Peyer's patch (tissue), 4 donors: ENCODE data around the gene PRND. TPM values are rescaled to one million over a fixed set of nuclear protein-coding genes. Genes with fewer than 3 reads are reported as not detected.
A peak's percentile ranks its signal among the peaks of the same experiment; 100 is the strongest.

ENCODE experiments used
- DNase-seq, 3 donors: peaks; one replicate each; pipeline ENCODE4 v3.0.0-alpha.2; 2017 to 2019
- H3K27ac ChIP-seq, 4 donors: fragments of 200-600 bp; sonication (generic); one replicate each; pipeline ENCODE4 v1.5.1; 2016 to 2019
- H3K27me3 ChIP-seq, 2 donors: fragments of 200-600 bp; sonication (generic); one replicate each; pipeline ENCODE4 v1.5.1; 2019
- H3K36me3 ChIP-seq, 3 donors: fragments of 200-600 bp; sonication (generic); one replicate each; pipeline ENCODE4 v1.5.1; 2016 to 2019
- H3K4me1 ChIP-seq, 4 donors: fragments of 200-600 bp; sonication (generic); one replicate each; pipeline ENCODE4 v1.5.1; 2016 to 2019
- H3K4me3 ChIP-seq, 4 donors: fragments of 200-600 bp; sonication (generic); 1 replicate in 3 of 4; 2 replicates in 1 of 4; pipeline ENCODE4 v1.5.1; 2016 to 2019; ENCODE audit warnings: mild to moderate bottlenecking in 1 of 4
- H3K9me3 ChIP-seq, 4 donors: fragments of 200-600 bp; sonication (generic); one replicate each; pipeline ENCODE4 v1.5.1; 2016 to 2019; ENCODE audit warnings: mild to moderate bottlenecking in 1 of 4
- CTCF ChIP-seq, 6 experiments: fragments of 450-650 bp in 4 of 6; fragments of 200-600 bp in 2 of 6; sonication (generic) in 1 of 6; IDR thresholded peaks; one replicate each; pipeline ENCODE4 v1.5.1; 2017 to 2019; ENCODE audit warnings: antibody characterized with exemption in 6 of 6, mild to moderate bottlenecking in 3 of 6, moderate library complexity in 1 of 6
- POLR2A ChIP-seq, 2 donors: fragments of 450-650 bp; IDR thresholded peaks; one replicate each; pipeline ENCODE4 v1.5.1; 2017; ENCODE audit warnings: antibody characterized with exemption in 2 of 2, mild to moderate bottlenecking in 2 of 2, moderate library complexity in 2 of 2
- total RNA-seq, 4 donors: library from RNA; depleted of rRNA; stranded (reverse); fragments of >200 nt; gene quantifications; one replicate each; pipeline ENCODE4 v1.1.0, GENCODE V29; 2016

The PRND gene
- total RNA-seq, 4 donors from 2014 or later = not detected

GRCh38 chr20:4714818-4715217 is 6.9 kb upstream of the PRND start:
- Histone ChIP-seq H3K4me1 (peaks cover 0 to under 1% (median 0%) of the 10 kb centered on the region in 4 donors), H3K36me3 (no peaks in the 10 kb centered on the region), H3K27ac (no peak overlapping the region), H3K4me3 (no peak overlapping the region), H3K27me3 (no peaks in the 10 kb centered on the region), H3K9me3 (no peaks in the 10 kb centered on the region)
- TF ChIP-seq CTCF (IDR thresholded peaks at IDR 0.05) = no peak
- no peak for TF ChIP-seq POLR2A (IDR thresholded peaks at IDR 0.05)
- no peak for DNase-seq

- H3K27ac ChIP-seq = no peak overlapping the region
- TF ChIP-seq CTCF (IDR thresholded peaks at IDR 0.05) = no peak
- no peak for TF ChIP-seq POLR2A (IDR thresholded peaks at IDR 0.05)
- H3K27me3 ChIP-seq = no peaks in the 10 kb centered on the region
- no peaks in the 10 kb centered on the region for H3K36me3 ChIP-seq
- peaks cover 0 to 9% (median 2%) of the 10 kb centered on the region in 4 donors for H3K4me1 ChIP-seq
- H3K9me3 ChIP-seq = no peaks in the 10 kb centered on the region
- no peak for DNase-seq
- no peak overlapping the region for H3K4me3 ChIP-seq
Observed at GRCh38 chr20:4717816-4718570, 3.7 kb upstream of the PRND start.

- H3K9me3 ChIP-seq = no peaks in the 10 kb centered on the region
- no peak overlapping the region for H3K4me3 ChIP-seq
- peak overlapping the region in 2 of 4 donors; percentile 79 to 84 for H3K27ac ChIP-seq
- no peak for DNase-seq
- no peaks in the 10 kb centered on the region for H3K36me3 ChIP-seq
- no peaks in the 10 kb centered on the region for H3K27me3 ChIP-seq
- H3K4me1 ChIP-seq = peaks cover 0 to 9% (median 2%) of the 10 kb centered on the region in 4 donors
- TF ChIP-seq POLR2A (IDR thresholded peaks at IDR 0.05) (no peak), CTCF (IDR thresholded peaks at IDR 0.05) (no peak)
Observed at GRCh38 chr20:4719190-4719589, 2.5 kb upstream of the PRND start.

GRCh38 chr20:4720041-4720976 is 1.4 kb upstream of the PRND start:
- DNase-seq = peak; percentile 58 to 92 (median 88)
- H3K9me3 ChIP-seq = no peaks in the 10 kb centered on the region
- no peaks in the 10 kb centered on the region for H3K36me3 ChIP-seq
- TF ChIP-seq CTCF (IDR thresholded peaks at IDR 0.05) (peak; percentile 61 to 78 (median 70)), POLR2A (IDR thresholded peaks at IDR 0.05) (no peak)
- no peak overlapping the region for H3K4me3 ChIP-seq
- H3K27me3 ChIP-seq = no peaks in the 10 kb centered on the region
- peaks cover 0 to 9% (median 2%) of the 10 kb centered on the region in 4 donors for H3K4me1 ChIP-seq
- H3K27ac ChIP-seq = peak overlapping the region; percentile 67 to 84 (median 76)

- Histone ChIP-seq H3K9me3 (no peaks in the 10 kb centered on the region), H3K27ac (peak overlapping the region in 3 of 4 donors; percentile 2 to 62 (median 30)), H3K36me3 (no peaks in the 10 kb centered on the region), H3K4me1 (peaks cover 0 to 9% (median 2%) of the 10 kb centered on the region in 4 donors), H3K4me3 (no peak overlapping the region), H3K27me3 (no peaks in the 10 kb centered on the region)
- peak in 1 of 3 donors; percentile 24 for DNase-seq
- no peak for TF ChIP-seq CTCF (IDR thresholded peaks at IDR 0.05)
- TF ChIP-seq POLR2A (IDR thresholded peaks at IDR 0.05) = no peak
Observed at GRCh38 chr20:4720977-4721349, 746 bp upstream of the PRND start.
